ENCODE data around the gene C5orf63. TPM values are rescaled to one million over a fixed set of nuclear protein-coding genes. Genes with fewer than 3 reads are reported as not detected.

Gene C5orf63
- total and polyA plus RNA-seq, 9 of the 15 experiments (the other 6 are each of a cell fraction or from before 2014, with no cell fraction given) = 1.8 to 24.6 (median 6.2) TPM

DNA sequence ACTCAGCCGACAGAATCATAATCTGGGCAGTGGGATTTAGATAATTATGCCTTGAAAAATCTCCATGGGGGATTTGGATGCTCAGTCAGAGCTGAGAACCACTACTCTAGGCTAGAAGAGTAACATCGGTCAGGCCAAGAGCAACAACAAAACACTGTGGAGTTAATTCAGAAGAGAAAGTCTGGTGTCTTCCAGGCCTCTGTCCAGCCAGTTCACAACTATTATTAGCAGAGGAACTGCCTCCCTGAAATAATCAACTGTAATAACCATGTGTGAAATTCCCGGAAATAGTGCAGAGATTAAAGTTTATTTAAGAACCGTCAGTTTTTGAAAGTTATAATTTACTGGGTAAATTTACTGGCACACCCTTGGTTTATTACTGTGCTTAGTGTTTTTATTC, 34.8 kb downstream of the C5orf63 start (continued):
- TF ChIP-seq TGIF2 (CRISPR knock-in tag; IDR thresholded peaks at IDR 0.05) = no peak

GRCh38 chr5:127031863-127032232, 41.5 kb downstream of the C5orf63 start:
- WGBS (ENCODE audit: insufficient coverage, low coverage, missing lambda C conversion rate) = 100% methylated on average over 2 of the region's 2 CpGs
- no peak for FAIRE-seq
- ChIA-PET POLR2A (interaction anchor here (0.8 to 2.2 kb wide), 5 partner anchors 9 to 166 kb away, joined by 3 to 11 read pairs (median 8); no protein-coding TSS in a partner anchor), CTCF (ENCODE audit: low intra/inter-chr PET ratio) (no interaction called here)
- DNase-seq (ENCODE audit: extremely low read depth in 1 of 4, low spot score in 3 of 4) = no peak
- TF ChIP-seq, protein P1, sequence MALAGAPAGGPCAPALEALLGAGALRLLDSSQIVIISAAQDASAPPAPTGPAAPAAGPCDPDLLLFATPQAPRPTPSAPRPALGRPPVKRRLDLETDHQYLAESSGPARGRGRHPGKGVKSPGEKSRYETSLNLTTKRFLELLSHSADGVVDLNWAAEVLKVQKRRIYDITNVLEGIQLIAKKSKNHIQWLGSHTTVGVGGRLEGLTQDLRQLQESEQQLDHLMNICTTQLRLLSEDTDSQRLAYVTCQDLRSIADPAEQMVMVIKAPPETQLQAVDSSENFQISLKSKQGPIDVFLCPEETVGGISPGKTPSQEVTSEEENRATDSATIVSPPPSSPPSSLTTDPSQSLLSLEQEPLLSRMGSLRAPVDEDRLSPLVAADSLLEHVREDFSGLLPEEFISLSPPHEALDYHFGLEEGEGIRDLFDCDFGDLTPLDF (CRISPR knock-in tag; IDR thresholded peaks at IDR 0.05) = 0 out of 2 replicates have a peak, but pooled peaks have one; percentile 27
- TF ChIP-seq NFXL1 (CRISPR knock-in tag; IDR thresholded peaks at IDR 0.05) = 0 out of 2 replicates have a peak, but pooled peaks have one; percentile 33
- peak; percentile 30; the same call in 1 of the 2 replicates for TF ChIP-seq ZNF589 (CRISPR knock-in tag; IDR thresholded peaks at IDR 0.05; ENCODE audit: low read depth)
- TF ChIP-seq NCOA2 (IDR thresholded peaks at IDR 0.05; ENCODE audit: partially characterized antibody in 2 of 2) = no peak
- TF ChIP-seq JUND (IDR thresholded peaks at IDR 0.05; ENCODE audit: borderline replicate concordance, low read depth, low read length) = peak; percentile 73
- TF ChIP-seq JUND (tag; IDR thresholded peaks at IDR 0.05; ENCODE audit: borderline replicate concordance, low read depth, low read length) = peak; percentile 22; the same call in 1 of the 3 replicates
- no peak for TF ChIP-seq GTF2F1 (IDR thresholded peaks at IDR 0.05; ENCODE audit: low read depth, low read length)
- TF ChIP-seq HLTF (IDR thresholded peaks at IDR 0.05) = no peak
- no peak for TF ChIP-seq NR2C1 (IDR thresholded peaks at IDR 0.05)
- peak; percentile 59; the same call in 1 of the 2 replicates for TF ChIP-seq NR2C1 (tag; IDR thresholded peaks at IDR 0.05)
- TF ChIP-seq, protein P2, sequence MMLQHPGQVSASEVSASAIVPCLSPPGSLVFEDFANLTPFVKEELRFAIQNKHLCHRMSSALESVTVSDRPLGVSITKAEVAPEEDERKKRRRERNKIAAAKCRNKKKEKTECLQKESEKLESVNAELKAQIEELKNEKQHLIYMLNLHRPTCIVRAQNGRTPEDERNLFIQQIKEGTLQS (IDR thresholded peaks at IDR 0.05) = peak; percentile 95
- TF ChIP-seq, protein P2 (CRISPR knock-in tag; conservative IDR thresholded peaks at IDR 0.05) = no peak
- TF ChIP-seq CEBPG (CRISPR knock-in tag; IDR thresholded peaks at IDR 0.05) = peak; percentile 94
- peak; percentile 70 to 92 for TF ChIP-seq CEBPG (tag; conservative IDR thresholded peaks at IDR 0.05 in 1 of 2, IDR thresholded peaks at IDR 0.05 in 1 of 2)
- peak; percentile 94 for TF ChIP-seq CEBPB (tag; IDR thresholded peaks at IDR 0.05)
- TF ChIP-seq TRIM24 (IDR thresholded peaks at IDR 0.05) = peak; percentile 50 to 59; a peak in 2 of 4 replicates
- peak; percentile 83 for TF ChIP-seq ATF7 (IDR thresholded peaks at IDR 0.05)
- peak; percentile 26; the same call in 1 of the 2 replicates for TF ChIP-seq JUN (IDR thresholded peaks at IDR 0.05; ENCODE audit: borderline replicate concordance, low read depth, low read length)
- no peak for TF ChIP-seq JUN (CRISPR knock-in tag; IDR thresholded peaks at IDR 0.05; ENCODE audit: borderline replicate concordance)
- Histone ChIP-seq H3K27ac (ENCODE audit: extremely low read depth, low read depth, low read length) (no peak overlapping the region; the same call in 2 of the 3 replicates), H3K27me3 (ENCODE audit: control insufficient read depth in 2 of 2, insufficient read depth in 2 of 2, low read length in 2 of 2) (no peaks in the 10 kb centered on the region), H3K4me1 (replicated peaks in 1 of 2; ENCODE audit: control insufficient read depth in 2 of 2, insufficient read depth in 2 of 2, low read length in 2 of 2) (peaks cover 19 to 26% of the 10 kb centered on the region in 2 experiments; a peak in 4 of 5 replicates), H3K9me3 (replicated peaks; ENCODE audit: control insufficient read depth, insufficient read depth, low read depth, low read length) (no peaks in the 10 kb centered on the region), H3K4me3 (no peak overlapping the region), H2AFZ (ENCODE audit: low read depth, low read length) (0 out of 2 replicates have a peak overlapping the region, but pooled peaks have one; percentile 90), H4K20me1 (replicated peaks; ENCODE audit: control insufficient read depth, insufficient read depth, low read length) (peaks cover 7% of the 10 kb centered on the region; the same call in 1 of the 2 replicates), H3K79me2 (ENCODE audit: control insufficient read depth, insufficient read depth, low read length) (peaks cover 47% of the 10 kb centered on the region), H3K9ac (ENCODE audit: insufficient read depth in 1 of 2, low read depth in 2 of 2, low read length in 2 of 2) (peak overlapping the region; percentile 89 to 99; a peak in 2 of 4 replicates), H3K36me3 (ENCODE audit: control insufficient read depth, insufficient read depth, low read length) (no peaks in the 10 kb centered on the region), H3K9me1 (ENCODE audit: control insufficient read depth, insufficient read depth, low read length) (no peaks in the 10 kb centered on the region), H3K4me2 (ENCODE audit: insufficient read depth, low read length) (peak overlapping the region; percentile 78)
- BruUV-seq (replicated peaks) = no TSS peak
- ATAC-seq = no peak
- intact Hi-C loops (cut with micrococcal nuclease) = loop anchor here (5.0 kb wide), 3 partner anchors 150 to 355 kb away; no protein-coding TSS in a partner anchor
- in situ Hi-C loops (cut with MboI) = no loop called here
